D721Med (cell line): ENCODE measurements around the gene IQGAP3.
A peak's percentile ranks its signal among the peaks of the same experiment; 100 is the strongest.
"Not testable (repeated sequence)": the region's sequence is repeated elsewhere in the genome, so short reads cannot be mapped to it uniquely, and the experiment has no call there.

Experiments
- DNase-seq: peaks from one replicate; pipeline ENCODE4 v3.0.0; 2011; ENCODE audit warnings: low spot score; ENCODE audit not compliant: insufficient read length
- FAIRE-seq: peaks from 2 replicates; lab custom pipeline; 2011; peaks lifted over from hg19 to GRCh38; lab: Jason Lieb, UNC
- TF ChIP-seq, protein P1 (sequence below): IDR thresholded peaks from 2 replicates; pipeline ENCODE4 v1.5.1; 2012; ENCODE audit warnings: mild to moderate bottlenecking, control low read depth; ENCODE audit not compliant: insufficient read depth; ENCODE audit errors: missing control alignments

IQGAP3 gene

DNA sequence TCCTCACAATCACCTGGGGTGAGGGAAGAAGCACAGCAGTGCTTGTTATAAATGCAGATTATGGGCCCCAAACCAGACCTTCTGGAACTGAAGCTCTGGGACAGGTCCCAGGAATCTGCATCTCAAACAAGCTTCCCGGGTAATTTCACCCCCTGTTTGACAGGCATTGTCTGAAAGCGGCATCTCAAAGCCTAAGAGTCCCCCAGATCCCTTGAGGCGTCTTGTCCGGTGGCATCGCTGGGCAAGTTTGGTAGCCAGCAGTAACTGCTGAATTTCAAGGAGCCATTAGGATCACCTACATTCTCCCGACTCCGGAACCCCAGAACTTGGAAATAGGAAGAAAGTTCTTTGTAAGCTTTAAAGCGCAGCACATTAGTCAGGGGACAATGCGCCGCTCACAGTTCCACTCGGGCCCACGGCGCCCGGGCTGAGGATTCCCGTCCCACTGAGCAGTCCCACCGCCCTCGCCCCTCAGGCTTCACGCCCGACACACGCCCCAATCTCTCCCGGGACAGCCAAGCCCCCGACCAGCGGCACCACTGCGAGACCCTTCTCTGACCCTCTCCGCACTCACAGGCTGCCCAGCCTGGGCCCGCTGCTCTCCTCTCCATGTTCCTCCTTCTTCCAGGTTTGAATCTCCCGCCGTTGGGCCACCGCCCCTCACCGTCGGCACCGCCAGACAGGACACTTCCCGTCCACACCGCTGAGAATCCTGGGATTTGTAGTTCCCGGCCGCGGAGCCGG lies at the start of gene IQGAP3:
IQGAP3 (minus strand) TSS at position 647 of the 744 bp plus-strand sequence; CDS start at position 611, 36 bp downstream.
- DNase-seq (peak; percentile 100), FAIRE-seq (no peak)

GRCh38 chr1:156619582-156619955 lies 47.2 kb upstream of the IQGAP3 start:
- DNase-seq = no peak

More for the DNA sequence above, at the start of gene IQGAP3:
- TF ChIP-seq, protein P1, sequence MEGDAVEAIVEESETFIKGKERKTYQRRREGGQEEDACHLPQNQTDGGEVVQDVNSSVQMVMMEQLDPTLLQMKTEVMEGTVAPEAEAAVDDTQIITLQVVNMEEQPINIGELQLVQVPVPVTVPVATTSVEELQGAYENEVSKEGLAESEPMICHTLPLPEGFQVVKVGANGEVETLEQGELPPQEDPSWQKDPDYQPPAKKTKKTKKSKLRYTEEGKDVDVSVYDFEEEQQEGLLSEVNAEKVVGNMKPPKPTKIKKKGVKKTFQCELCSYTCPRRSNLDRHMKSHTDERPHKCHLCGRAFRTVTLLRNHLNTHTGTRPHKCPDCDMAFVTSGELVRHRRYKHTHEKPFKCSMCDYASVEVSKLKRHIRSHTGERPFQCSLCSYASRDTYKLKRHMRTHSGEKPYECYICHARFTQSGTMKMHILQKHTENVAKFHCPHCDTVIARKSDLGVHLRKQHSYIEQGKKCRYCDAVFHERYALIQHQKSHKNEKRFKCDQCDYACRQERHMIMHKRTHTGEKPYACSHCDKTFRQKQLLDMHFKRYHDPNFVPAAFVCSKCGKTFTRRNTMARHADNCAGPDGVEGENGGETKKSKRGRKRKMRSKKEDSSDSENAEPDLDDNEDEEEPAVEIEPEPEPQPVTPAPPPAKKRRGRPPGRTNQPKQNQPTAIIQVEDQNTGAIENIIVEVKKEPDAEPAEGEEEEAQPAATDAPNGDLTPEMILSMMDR = no peak

DNA sequence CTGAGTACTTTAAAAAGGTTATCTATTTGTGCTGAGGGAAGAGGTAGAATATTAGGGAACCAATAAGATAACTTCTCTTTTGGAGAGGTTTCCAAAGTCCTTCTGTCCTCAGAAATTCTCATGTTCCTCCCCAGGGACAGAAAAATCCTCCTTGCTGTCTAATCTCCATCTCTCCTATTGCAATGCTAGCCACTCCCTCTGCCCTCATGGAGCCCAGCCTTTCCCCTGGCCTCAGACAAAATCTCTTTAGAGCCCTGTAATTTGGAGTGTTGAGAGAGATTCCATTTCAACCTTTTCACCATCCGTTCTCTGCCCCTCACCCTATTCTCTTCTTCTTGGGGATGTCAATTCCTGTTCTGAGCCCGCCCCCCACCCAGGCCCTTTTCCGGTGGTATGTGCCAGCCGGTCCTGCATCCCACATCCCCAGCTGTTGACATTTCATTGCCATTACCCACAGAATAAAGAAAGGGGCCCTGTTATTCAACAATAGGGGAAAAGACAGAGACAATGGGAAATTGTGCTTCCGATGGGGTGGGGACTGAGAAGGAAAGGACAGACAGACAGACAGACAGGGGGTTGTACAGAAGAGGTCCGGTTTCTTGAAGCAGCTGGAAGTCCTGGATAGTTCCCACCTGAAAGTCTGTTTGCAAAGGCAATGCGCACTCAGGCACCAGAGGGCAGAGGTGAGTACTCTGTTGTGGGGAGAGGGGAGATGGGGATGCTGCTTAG lies 46.7 kb upstream of the IQGAP3 start, which contains the start of gene HAPLN2:
HAPLN2 (plus strand) TSS at position 563 of the 729 bp plus-strand sequence. CDS start 4,076 bp downstream, outside the sequence.
- no peak for DNase-seq

More at GRCh38 chr1:156619582-156619955, 47.2 kb upstream of the IQGAP3 start:
- FAIRE-seq = no peak
- TF ChIP-seq, protein P1 = no peak

GRCh38 chr1:156616463-156616862 lies 44.1 kb upstream of the IQGAP3 start:
- TF ChIP-seq, protein P1 = no peak
- FAIRE-seq (no peak), DNase-seq (no peak)

More for the DNA sequence above, 46.7 kb upstream of the IQGAP3 start, which contains the start of gene HAPLN2:
- FAIRE-seq = no peak
- TF ChIP-seq, protein P1 = peak; percentile 56

- DNase-seq = no peak
- FAIRE-seq = no peak
- TF ChIP-seq, protein P1 = no peak
Observed at GRCh38 chr1:156615946-156616345, 43.6 kb upstream of the IQGAP3 start.

- FAIRE-seq (no peak), DNase-seq (no peak)
- TF ChIP-seq, protein P1 = no peak
Observed at GRCh38 chr1:156612666-156613065, 40.3 kb upstream of the IQGAP3 start.

DNA sequence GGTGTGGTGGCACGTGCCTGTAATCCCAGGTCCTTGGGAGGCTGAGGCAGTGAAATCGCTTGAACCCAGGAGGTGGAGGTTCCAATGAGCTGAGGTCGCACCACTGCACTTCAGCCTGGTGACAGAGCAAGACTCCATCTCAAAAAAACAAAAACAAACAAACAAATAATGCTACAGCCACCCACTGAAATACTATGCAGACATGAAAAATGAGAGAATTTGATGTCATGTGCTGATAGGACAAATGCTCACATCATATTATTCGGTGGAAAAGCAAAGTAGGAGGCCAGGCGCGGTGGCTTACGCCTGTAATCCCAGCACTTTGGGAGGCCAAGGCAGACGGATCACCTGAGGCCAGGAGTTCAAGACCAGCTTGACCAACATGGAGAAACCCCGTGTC lies 37.7 kb upstream of the IQGAP3 start:
- not testable (repeated sequence) for DNase-seq, FAIRE-seq
